Esophagus squamous epithelium (tissue), 4 donors: ENCODE data around the gene TAF10.

Experiments
- POLR2A ChIP-seq, 4 donors: fragments of 450-650 bp; IDR thresholded peaks; one replicate each; pipeline ENCODE4 v1.6.1; 2017; ENCODE audit warnings: antibody characterized with exemption in 4 of 4, mild to moderate bottlenecking in 4 of 4, moderate library complexity in 3 of 4
- TF ChIP-seq, protein P1 (sequence below), 6 experiments: fragments of 450-650 bp in 4 of 6; fragments of 200-600 bp in 2 of 6; sonication (generic) in 2 of 6; IDR thresholded peaks; one replicate each; pipeline ENCODE4 v1.5.1; 2016 to 2019; ENCODE audit warnings: antibody characterized with exemption in 6 of 6, mild to moderate bottlenecking in 4 of 6, moderate library complexity in 4 of 6

DNA sequence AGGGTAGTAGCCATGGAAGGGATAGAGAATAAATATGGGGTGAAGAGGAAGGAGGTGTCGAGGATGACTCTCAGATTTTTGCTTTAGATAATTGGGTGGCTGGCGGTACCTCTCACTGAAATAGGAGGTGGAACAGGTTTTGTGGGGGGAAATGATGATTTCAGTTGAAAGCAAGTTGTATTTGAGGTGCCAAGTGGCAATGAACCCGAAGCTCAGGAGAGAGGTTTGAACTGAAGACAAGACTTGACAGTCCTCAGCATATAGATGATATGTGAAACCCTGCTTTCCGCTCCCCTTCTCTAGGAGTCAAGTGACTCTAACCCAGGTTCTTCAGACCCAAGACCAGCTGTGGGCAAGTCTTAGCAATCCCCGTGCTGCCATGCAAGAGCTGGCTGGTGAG, 42.3 kb downstream of the TAF10 start:
- TF ChIP-seq, protein P1, sequence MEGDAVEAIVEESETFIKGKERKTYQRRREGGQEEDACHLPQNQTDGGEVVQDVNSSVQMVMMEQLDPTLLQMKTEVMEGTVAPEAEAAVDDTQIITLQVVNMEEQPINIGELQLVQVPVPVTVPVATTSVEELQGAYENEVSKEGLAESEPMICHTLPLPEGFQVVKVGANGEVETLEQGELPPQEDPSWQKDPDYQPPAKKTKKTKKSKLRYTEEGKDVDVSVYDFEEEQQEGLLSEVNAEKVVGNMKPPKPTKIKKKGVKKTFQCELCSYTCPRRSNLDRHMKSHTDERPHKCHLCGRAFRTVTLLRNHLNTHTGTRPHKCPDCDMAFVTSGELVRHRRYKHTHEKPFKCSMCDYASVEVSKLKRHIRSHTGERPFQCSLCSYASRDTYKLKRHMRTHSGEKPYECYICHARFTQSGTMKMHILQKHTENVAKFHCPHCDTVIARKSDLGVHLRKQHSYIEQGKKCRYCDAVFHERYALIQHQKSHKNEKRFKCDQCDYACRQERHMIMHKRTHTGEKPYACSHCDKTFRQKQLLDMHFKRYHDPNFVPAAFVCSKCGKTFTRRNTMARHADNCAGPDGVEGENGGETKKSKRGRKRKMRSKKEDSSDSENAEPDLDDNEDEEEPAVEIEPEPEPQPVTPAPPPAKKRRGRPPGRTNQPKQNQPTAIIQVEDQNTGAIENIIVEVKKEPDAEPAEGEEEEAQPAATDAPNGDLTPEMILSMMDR (IDR thresholded peaks at IDR 0.05): no peak
- no peak for TF ChIP-seq POLR2A (IDR thresholded peaks at IDR 0.05)
